GM21360 (cell line): Measurements from ENCODE around the gene CLIP3.
"Not testable (repeated sequence)": the region's sequence is repeated elsewhere in the genome, so short reads cannot be mapped to it uniquely, and the experiment has no call there.

Source experiments
- ATAC-seq: cut with Tn5 transposase; IDR thresholded peaks from one replicate; pipeline ENCODE4 v1.9.1; 2021; ENCODE audit warnings: mild to moderate bottlenecking, moderate library complexity; ENCODE audit not compliant: unreplicated experiment

CLIP3 gene

DNA sequence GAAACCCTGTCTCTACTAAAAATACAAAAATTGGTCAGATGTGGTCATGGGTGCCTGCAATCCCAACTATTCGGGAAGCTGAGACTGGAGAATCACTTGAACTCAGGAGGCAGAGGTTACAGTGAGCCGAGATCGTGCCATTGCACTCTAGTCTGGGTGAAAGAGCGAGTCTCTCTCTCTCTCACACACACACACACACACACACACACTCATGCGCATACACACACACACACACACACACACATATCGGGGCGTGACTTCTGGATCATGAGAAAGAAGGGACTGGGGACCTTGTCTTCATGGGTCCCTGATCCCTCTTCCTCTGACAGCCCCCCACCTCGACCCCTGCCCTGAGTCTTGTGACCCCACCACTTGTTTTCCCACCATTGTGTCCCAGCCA lies 49.5 kb downstream of the CLIP3 start:
- no peak for ATAC-seq

DNA sequence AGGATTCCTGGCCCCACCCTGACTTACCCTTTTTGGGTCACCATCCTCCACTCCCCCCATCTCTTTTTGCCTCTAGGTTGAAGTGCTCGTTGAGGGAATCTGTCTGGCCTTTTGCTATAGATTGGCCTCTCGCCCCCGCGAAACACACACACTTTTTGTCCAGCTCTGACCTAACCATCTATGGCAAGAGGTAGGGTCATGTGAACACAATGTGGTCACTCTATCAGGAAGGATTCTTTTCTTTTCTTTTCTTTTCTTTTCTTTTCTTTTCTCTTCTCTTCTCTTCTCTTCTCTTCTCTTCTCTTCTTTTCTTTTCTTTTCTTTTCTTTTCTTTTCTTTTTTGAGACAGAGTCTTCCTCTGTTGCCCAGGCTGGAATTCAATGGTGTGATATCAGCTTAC lies 51.7 kb downstream of the CLIP3 start:
- ATAC-seq: not testable (repeated sequence)

DNA sequence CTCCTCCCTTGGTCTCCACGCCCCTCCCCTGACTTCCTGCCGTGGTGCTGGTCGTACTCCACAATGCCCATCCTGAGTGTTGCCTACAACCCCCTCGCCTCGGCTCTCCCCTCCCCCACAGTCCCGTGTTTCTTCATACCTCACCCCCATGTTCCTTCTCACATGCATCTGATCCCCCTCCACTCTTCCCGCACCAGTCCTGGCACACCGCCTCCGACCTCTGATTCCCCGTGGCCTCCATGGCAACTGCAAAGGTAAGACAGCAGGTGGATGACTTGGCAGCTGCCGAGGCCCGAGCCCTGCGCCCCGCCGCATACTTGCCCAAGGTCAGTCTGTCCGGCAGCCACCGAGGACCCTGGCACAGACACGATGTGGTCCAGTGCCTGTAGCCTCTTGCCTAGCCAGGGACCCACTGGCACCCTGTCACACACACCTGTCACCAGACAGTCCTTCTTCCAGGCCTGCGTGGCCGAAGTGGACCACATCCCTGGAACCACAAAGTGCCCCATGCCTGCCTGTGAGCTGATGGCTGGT lies 53.8 kb downstream of the CLIP3 start:
- ATAC-seq: no peak

DNA sequence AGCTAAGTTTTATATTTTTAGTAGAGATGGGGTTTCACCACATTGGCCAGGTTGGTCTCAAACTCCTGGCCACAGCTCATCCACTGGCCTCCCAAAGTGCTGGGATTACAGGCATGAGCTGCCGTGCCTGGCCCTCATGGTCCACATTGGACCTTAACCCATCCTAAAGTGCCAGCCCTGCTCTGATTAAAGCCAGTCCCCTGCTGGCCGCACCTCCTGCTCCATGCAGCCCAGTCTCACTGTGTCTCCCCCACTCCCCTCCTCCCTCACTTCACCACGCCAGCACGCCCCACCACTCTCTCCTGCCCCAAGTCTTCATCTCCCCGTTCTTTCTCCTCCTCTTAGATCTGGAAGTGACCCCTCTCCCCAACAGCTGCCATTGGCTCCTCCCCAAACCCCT lies 54.4 kb downstream of the CLIP3 start:
- ATAC-seq: no peak

DNA sequence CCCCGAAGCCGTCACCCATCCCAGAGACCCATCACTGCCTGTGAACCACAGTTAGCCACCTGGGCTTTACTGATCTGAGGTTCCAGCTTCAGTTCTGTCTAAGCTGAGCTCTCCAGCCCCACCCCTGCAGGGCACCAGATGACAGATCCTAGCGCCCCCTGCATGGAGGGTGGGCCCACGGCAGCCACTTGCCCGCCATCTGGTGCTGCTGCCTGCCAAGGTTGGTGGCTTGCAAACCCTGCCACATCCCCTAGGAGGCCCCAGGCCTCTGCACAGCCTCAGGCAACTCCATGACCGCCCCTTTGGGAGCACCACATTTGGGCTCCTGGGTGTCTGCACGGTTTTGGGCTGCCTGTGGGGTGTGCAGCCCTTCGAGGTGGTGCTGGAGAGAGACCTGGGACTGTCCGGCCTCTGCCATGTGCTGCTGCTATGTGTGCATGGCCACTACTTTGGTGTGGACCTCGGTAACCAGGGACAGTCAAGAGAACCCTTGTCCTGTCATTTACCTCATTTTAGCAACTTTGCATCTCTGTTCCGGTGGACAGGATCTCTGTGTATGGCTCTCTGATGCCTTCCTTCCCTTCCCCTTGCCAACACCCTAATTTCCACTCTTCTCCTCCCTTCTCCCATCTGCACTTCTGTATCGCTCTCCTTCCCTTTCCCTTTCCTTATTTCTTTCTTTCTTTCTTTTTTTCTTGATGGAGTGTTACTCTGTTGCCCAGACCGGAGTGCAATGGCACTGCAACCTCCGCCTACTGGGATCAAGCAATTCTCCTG lies 55.0 kb downstream of the CLIP3 start:
- no peak for ATAC-seq

DNA sequence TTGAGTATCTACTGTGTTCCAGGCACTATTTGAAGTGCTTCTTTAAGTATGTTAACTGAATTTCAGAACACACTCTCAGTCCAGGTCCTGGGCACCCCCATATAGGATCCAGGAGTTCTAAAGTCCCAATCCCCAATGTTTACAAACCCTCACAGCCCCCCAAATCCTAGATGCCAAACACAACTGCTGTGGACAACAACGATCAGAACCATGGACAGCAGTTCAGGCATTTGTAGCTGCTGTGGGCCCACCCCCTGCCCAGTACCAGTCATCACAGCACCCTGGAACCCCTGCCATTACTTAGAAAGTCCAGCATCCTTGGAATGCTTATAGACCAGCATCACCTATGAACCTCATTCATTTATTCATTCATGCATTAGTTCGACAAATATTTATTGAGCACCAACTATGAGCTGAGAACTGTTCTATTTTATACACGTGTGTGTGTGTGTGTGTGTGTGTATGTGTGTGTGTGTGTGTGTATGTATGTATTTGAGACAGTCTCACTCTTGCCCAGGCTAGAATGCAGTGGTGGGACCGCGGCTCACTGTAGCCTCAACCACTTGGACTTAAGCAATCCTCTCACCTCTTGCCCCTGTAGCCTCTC lies 57.0 kb downstream of the CLIP3 start:
- ATAC-seq: no peak

DNA sequence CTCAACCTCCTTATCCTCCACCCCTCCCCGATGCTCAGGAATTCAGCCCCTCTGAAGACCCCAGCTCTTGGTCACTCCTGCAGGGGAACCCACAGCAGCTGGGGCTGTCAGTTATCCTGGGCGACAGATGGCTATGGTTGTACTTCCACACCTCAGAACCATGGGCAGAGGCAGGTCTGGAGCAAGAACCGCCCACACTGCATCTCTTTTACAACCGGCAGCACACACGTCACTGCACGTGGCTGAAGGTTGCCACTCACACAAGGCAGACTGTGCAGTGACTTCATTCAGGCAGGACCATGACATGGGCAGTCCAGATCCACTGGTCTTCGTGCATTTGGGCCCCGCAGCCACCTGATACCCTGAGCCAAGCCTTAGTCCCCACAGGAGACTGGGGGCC lies 59.2 kb downstream of the CLIP3 start:
- no peak for ATAC-seq

DNA sequence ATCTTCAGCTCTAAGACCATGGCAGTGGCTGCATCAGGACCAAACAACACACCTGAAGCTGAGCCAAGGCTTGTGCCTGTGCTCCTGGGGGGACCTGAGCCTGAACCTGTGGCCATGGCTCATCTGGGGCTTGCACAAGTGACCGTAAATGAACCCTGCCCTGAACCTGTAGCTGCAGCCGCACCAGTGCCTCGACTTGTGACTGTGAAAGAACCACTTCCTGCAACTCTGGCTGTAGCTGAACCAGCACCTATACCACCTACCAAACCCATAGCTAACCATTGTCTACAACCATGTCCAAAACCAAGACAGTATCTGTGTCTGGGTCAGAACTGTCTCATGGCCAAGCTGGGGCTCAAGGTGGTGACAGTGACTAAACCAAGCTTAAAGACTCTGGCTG lies 65.9 kb downstream of the CLIP3 start:
- no peak for ATAC-seq
